ENCODE measurements around the gene RTL1. TPM values are rescaled to one million over a fixed set of nuclear protein-coding genes. Genes with fewer than 3 reads are reported as not detected.

The RTL1 gene
- polyA plus RNA-seq, 12 donors: 22.7 to 66.3 (median 47.2) TPM; not detected in 1

- no peak for DNase-seq
Measured at GRCh38 chr14:100867631-100868315, 35.7 kb downstream of the RTL1 start.

GRCh38 chr14:100866666-100867630 lies 36.6 kb downstream of the RTL1 start:
- no peak for DNase-seq

GRCh38 chr14:100865682-100866591 lies 37.6 kb downstream of the RTL1 start:
- no peak for DNase-seq

GRCh38 chr14:100864960-100865681 lies 38.4 kb downstream of the RTL1 start:
- no peak for DNase-seq

GRCh38 chr14:100864206-100864605 lies 39.3 kb downstream of the RTL1 start:
- DNase-seq: no peak

GRCh38 chr14:100862793-100863192 lies 40.7 kb downstream of the RTL1 start:
- no peak for DNase-seq

GRCh38 chr14:100862277-100862676 lies 41.2 kb downstream of the RTL1 start:
- no peak for DNase-seq

- DNase-seq: no peak
Measured at GRCh38 chr14:100861937-100862247, 41.6 kb downstream of the RTL1 start.

GRCh38 chr14:100861188-100861936 lies 42.2 kb downstream of the RTL1 start:
- DNase-seq: no peak

GRCh38 chr14:100860556-100861187 lies 42.9 kb downstream of the RTL1 start:
- DNase-seq: no peak

- no peak for DNase-seq
Measured at GRCh38 chr14:100859781-100860180, 43.7 kb downstream of the RTL1 start.

- DNase-seq: no peak
Measured at GRCh38 chr14:100858838-100859220, 44.7 kb downstream of the RTL1 start.

GRCh38 chr14:100857923-100858837 lies 45.3 kb downstream of the RTL1 start:
- no peak for DNase-seq

GRCh38 chr14:100857233-100857922 lies 46.1 kb downstream of the RTL1 start:
- no peak for DNase-seq

GRCh38 chr14:100856056-100856950 lies 47.2 kb downstream of the RTL1 start:
- no peak for DNase-seq

GRCh38 chr14:100855256-100855930 lies 48.1 kb downstream of the RTL1 start:
- no peak for DNase-seq

- no peak for DNase-seq
Measured at GRCh38 chr14:100854435-100854834, 49.1 kb downstream of the RTL1 start.
